GM12872 (cell line): Measurements from ENCODE around the gene IPO11.

ENCODE experiments used
- CTCF ChIP-seq: IDR thresholded peaks from 3 replicates; pipeline ENCODE4 v1.5.1; 2011; ENCODE audit warnings: low read depth, mild to moderate bottlenecking, low read length, moderate library complexity; ENCODE audit not compliant: insufficient read depth

Gene IPO11

GRCh38 chr5:62533597-62533996, 121.0 kb downstream of the IPO11 start:
- TF ChIP-seq CTCF = no peak

- no peak for TF ChIP-seq CTCF
Observed at GRCh38 chr5:62534461-62535236, 122.1 kb downstream of the IPO11 start.

GRCh38 chr5:62536232-62536631, 123.7 kb downstream of the IPO11 start:
- no peak for TF ChIP-seq CTCF

- no peak for TF ChIP-seq CTCF
Observed at GRCh38 chr5:62536783-62537182, 124.2 kb downstream of the IPO11 start.

- no peak for TF ChIP-seq CTCF
Observed at GRCh38 chr5:62538017-62538942, 125.7 kb downstream of the IPO11 start.

GRCh38 chr5:62542720-62543119, 130.2 kb downstream of the IPO11 start:
- TF ChIP-seq CTCF = no peak

GRCh38 chr5:62547945-62548630, 135.5 kb downstream of the IPO11 start:
- no peak for TF ChIP-seq CTCF
